ENCODE measurements around the gene KLHL22.
"Not testable (repeated sequence)": the region's sequence is repeated elsewhere in the genome, so short reads cannot be mapped to it uniquely, and the experiment has no call there.

KLHL22 gene

GRCh38 chr22:20430720-20431510, 64.7 kb downstream of the KLHL22 start:
- no peak for DNase-seq

GRCh38 chr22:20430101-20430719, 65.4 kb downstream of the KLHL22 start:
- DNase-seq, result no peak

GRCh38 chr22:20429254-20430100, 66.1 kb downstream of the KLHL22 start:
- DNase-seq, result no peak

- no peak for DNase-seq
Measured at GRCh38 chr22:20428496-20429253, 66.9 kb downstream of the KLHL22 start.

- no peak for DNase-seq
Measured at GRCh38 chr22:20427945-20428417, 67.6 kb downstream of the KLHL22 start.

- no peak for DNase-seq
Measured at GRCh38 chr22:20427104-20427944, 68.3 kb downstream of the KLHL22 start.

GRCh38 chr22:20426259-20426615, 69.4 kb downstream of the KLHL22 start:
- no peak for DNase-seq

GRCh38 chr22:20425566-20426258, 69.9 kb downstream of the KLHL22 start:
- DNase-seq, result no peak

- DNase-seq, result no peak
Measured at GRCh38 chr22:20424932-20425565, 70.5 kb downstream of the KLHL22 start.

- no peak for DNase-seq
Measured at GRCh38 chr22:20424568-20424931, 71.0 kb downstream of the KLHL22 start.

GRCh38 chr22:20423906-20424551, 71.6 kb downstream of the KLHL22 start:
- no peak for DNase-seq

GRCh38 chr22:20423008-20423905, 72.3 kb downstream of the KLHL22 start:
- no peak for DNase-seq

- no peak for DNase-seq
Measured at GRCh38 chr22:20422271-20423007, 73.2 kb downstream of the KLHL22 start.

- DNase-seq, result no peak
Measured at GRCh38 chr22:20421507-20421874, 74.1 kb downstream of the KLHL22 start.

- no peak for DNase-seq
Measured at GRCh38 chr22:20420157-20420842, 75.3 kb downstream of the KLHL22 start.

GRCh38 chr22:20419664-20419951, 76.0 kb downstream of the KLHL22 start:
- DNase-seq, result no peak

GRCh38 chr22:20418211-20418788, 77.3 kb downstream of the KLHL22 start:
- DNase-seq, result peak; percentile 41

- DNase-seq, result not testable (repeated sequence)
Measured at GRCh38 chr22:20415699-20416098, 79.9 kb downstream of the KLHL22 start.

Data from NCI-H2029 treated with DMSO at 0.1 percent for 48 hours (cell line).